GM12878 (cell line): ENCODE data around the gene TYRP1. TPM values are rescaled to one million over a fixed set of nuclear protein-coding genes. Genes with fewer than 3 reads are reported as not detected.

Experiments used
- ATAC-seq: fragments of 200-7000 bp; cut with Tn5 transposase; 3 replicates; pipeline ENCODE4 v1.9.1; 2020; ENCODE audit warnings: mild to moderate bottlenecking, moderate library complexity
- BruUV-seq: library from RNA; stranded (reverse); fragments of 400-500 nt; replicated peaks from 2 replicates; lab custom pipeline; 2021; lab: Mats Ljungman, UMichigan
- CTCF ChIA-PET: fragments of 300-600 bp; sonication (Branson Sonifier 250); formaldehyde crosslinking; extraction: SDS; loops from one replicate; lab custom pipeline; 2021; ENCODE audit warnings: inconsistent platforms; lab: Yijun Ruan, JAX
- POLR2A ChIA-PET: fragments of 350-600 bp; formaldehyde crosslinking; extraction: SDS; loops from one replicate; lab custom pipeline; 2021; ENCODE audit warnings: inconsistent platforms; lab: Charles Lee
- RAD21 ChIA-PET: fragments of 300-600 bp; sonication (Branson Sonifier 250); formaldehyde crosslinking; loops from one replicate; lab custom pipeline; 2023; ENCODE audit warnings: antibody characterized with exemption; ENCODE audit not compliant: unreplicated experiment; lab: Charles Lee
- SMC1A ChIA-PET: fragments of 300-600 bp; sonication (Branson Sonifier 250); formaldehyde crosslinking; loops from one replicate; lab custom pipeline; 2023; ENCODE audit not compliant: unreplicated experiment, uncharacterized antibody; lab: Charles Lee
- DNase-seq: peaks from one replicate; pipeline ENCODE4 v3.0.0-alpha.2; 2011; ENCODE audit warnings: low read depth, low spot score
- FAIRE-seq: peaks from 3 replicates; lab custom pipeline; 2011; peaks lifted over from hg19 to GRCh38; lab: Jason Lieb, UNC
- H2AFZ ChIP-seq: 2 replicates; pipeline ENCODE4 v1.6.0; 2011; ENCODE audit warnings: low read depth, low read length, control low read depth; ENCODE audit not compliant: control insufficient read depth
- H3K27ac ChIP-seq: 2 replicates; pipeline ENCODE4 v1.5.1; 2011; ENCODE audit warnings: control low read depth; ENCODE audit not compliant: control insufficient read depth, insufficient read depth
- H3K27me3 ChIP-seq, 2 experiments: replicated peaks in 1 of 2; 2 replicates each; pipeline versions ENCODE4 v1.6.0 to v1.6.1; 2011; ENCODE audit warnings: low read length in 1 of 2; ENCODE audit not compliant: control insufficient read depth in 2 of 2, insufficient read depth in 2 of 2
- H3K36me3 ChIP-seq, 2 experiments: 2 replicates each; pipeline ENCODE4 v1.5.1; 2011; ENCODE audit warnings: low read length in 1 of 2; ENCODE audit not compliant: control insufficient read depth in 2 of 2, insufficient read depth in 2 of 2
- H3K4me1 ChIP-seq: 2 replicates; pipeline ENCODE4 v1.6.1; 2011; ENCODE audit warnings: mild to moderate bottlenecking, low read length, moderate library complexity, mixed read lengths; ENCODE audit not compliant: control insufficient read depth, insufficient read depth
- H3K4me2 ChIP-seq: 2 replicates; pipeline ENCODE4 v1.6.0; 2011; ENCODE audit warnings: control low read depth; ENCODE audit not compliant: control insufficient read depth, insufficient read depth
- H3K4me3 ChIP-seq: fragments of 200-600 bp; sonication (generic); 2 replicates; pipeline ENCODE4 v1.5.1; 2016
- H3K79me2 ChIP-seq: 2 replicates; pipeline ENCODE4 v1.6.0; 2011; ENCODE audit warnings: low read length; ENCODE audit not compliant: control insufficient read depth, insufficient read depth
- H3K9ac ChIP-seq: 2 replicates; pipeline ENCODE4 v1.8.0; 2011; ENCODE audit warnings: low read length, control low read depth, mixed read lengths; ENCODE audit not compliant: control insufficient read depth, insufficient read depth
- H3K9me3 ChIP-seq: replicated peaks from 3 replicates; pipeline ENCODE4 v1.5.1; 2011; ENCODE audit warnings: mild to moderate bottlenecking, low read length; ENCODE audit not compliant: control insufficient read depth, insufficient read depth
- H4K20me1 ChIP-seq: 2 replicates; pipeline ENCODE4 v1.6.0; 2011; ENCODE audit not compliant: control insufficient read depth, insufficient read depth
- BCL3 ChIP-seq: IDR thresholded peaks from 2 replicates; pipeline ENCODE4 v1.6.1; 2011; ENCODE audit warnings: borderline replicate concordance, low read depth, mild to moderate bottlenecking, moderate library complexity, low read length; ENCODE audit not compliant: insufficient read depth, poor library complexity, severe bottlenecking
- CEBPB ChIP-seq, 2 experiments: fragments of 150-350 bp in 1 of 2; IDR thresholded peaks; 2 replicates each; pipeline ENCODE4 v1.6.1; 2012 to 2014; ENCODE audit warnings: low read depth in 2 of 2, low read length in 2 of 2, borderline replicate concordance in 1 of 2, inconsistent platforms in 1 of 2
- CREB1 ChIP-seq: IDR thresholded peaks from 2 replicates; pipeline ENCODE4 v1.6.1; 2012; ENCODE audit warnings: low read depth, mild to moderate bottlenecking, inconsistent platforms
- CTCF ChIP-seq, 3 experiments: IDR thresholded peaks in 2 of 3; conservative IDR thresholded peaks in 1 of 3; 2 replicates each; pipeline ENCODE4 v1.5.1; 2011; ENCODE audit warnings: low read depth in 3 of 3, low read length in 3 of 3, mild to moderate bottlenecking in 3 of 3, control low read depth in 2 of 3, moderate library complexity in 2 of 3, inconsistent platforms in 1 of 3, mixed read lengths in 1 of 3; ENCODE audit not compliant: control insufficient read depth in 2 of 3, insufficient read depth in 1 of 3; ENCODE audit errors: extremely low read depth in 1 of 3
- HDAC6 ChIP-seq: fragments of 200-600 bp; sonication (generic); IDR thresholded peaks from one replicate; pipeline ENCODE4 v1.8.0; 2017; ENCODE audit warnings: antibody characterized with exemption; ENCODE audit not compliant: unreplicated experiment
- KAT2A ChIP-seq: conservative IDR thresholded peaks from 2 replicates; pipeline ENCODE4 v1.6.1; 2011; ENCODE audit warnings: low read depth, low read length; ENCODE audit not compliant: control insufficient read depth
- MTA3 ChIP-seq: IDR thresholded peaks from 2 replicates; pipeline ENCODE4 v1.6.1; 2012; ENCODE audit warnings: low read length, inconsistent platforms, borderline replicate concordance
- PAX5 ChIP-seq: IDR thresholded peaks from 2 replicates; pipeline ENCODE4 v1.6.1; 2011; ENCODE audit warnings: low read depth, low read length, borderline replicate concordance
- PAX8 ChIP-seq: fragments of 450-650 bp; IDR thresholded peaks from 2 replicates; pipeline ENCODE4 v1.6.1; 2017; ENCODE audit warnings: mild to moderate bottlenecking, moderate library complexity
- PBX3 ChIP-seq: IDR thresholded peaks from 2 replicates; pipeline ENCODE4 v1.6.1; 2011; ENCODE audit warnings: mild to moderate bottlenecking, low read depth, low read length, moderate library complexity; ENCODE audit not compliant: insufficient replicate concordance
- RCOR1 ChIP-seq: conservative IDR thresholded peaks from 2 replicates; pipeline ENCODE4 v1.6.1; 2012; ENCODE audit warnings: low read depth, low read length, improper control_type of control experiment
- SPI1 ChIP-seq: IDR thresholded peaks from 2 replicates; pipeline ENCODE4 v1.6.1; 2011; ENCODE audit warnings: low read depth, mild to moderate bottlenecking, low read length, moderate library complexity, borderline replicate concordance; ENCODE audit not compliant: insufficient read depth
- SRF ChIP-seq, 2 experiments: IDR thresholded peaks; 2 replicates each; pipeline ENCODE4 v1.6.1; 2011; ENCODE audit warnings: low read depth in 2 of 2, low read length in 2 of 2, mild to moderate bottlenecking in 1 of 2, moderate library complexity in 1 of 2
- YY1 ChIP-seq: IDR thresholded peaks from 2 replicates; pipeline ENCODE4 v1.6.1; 2011; ENCODE audit warnings: low read depth, mild to moderate bottlenecking, low read length
- ZNF24 ChIP-seq: fragments of 450-650 bp; IDR thresholded peaks from 2 replicates; pipeline ENCODE4 v1.6.1; 2017; ENCODE audit warnings: antibody characterized with exemption, mild to moderate bottlenecking
- ZNF592 ChIP-seq: fragments of 450-650 bp; IDR thresholded peaks from 2 replicates; pipeline ENCODE4 v1.6.1; 2017; ENCODE audit warnings: mild to moderate bottlenecking, moderate library complexity
- WGBS: methylation state at CpG from one replicate; pipeline ENCODE4 v1.1.6; 2016; ENCODE audit warnings: low lambda C conversion rate; ENCODE audit not compliant: insufficient replicate concordance, insufficient coverage; ENCODE audit errors: missing lambda C conversion rate; 5-methylcytosine and 5-hydroxymethylcytosine counted together
- in situ Hi-C: fragments of 300-500 bp; cut with MboI; formaldehyde crosslinking; loops from 9 replicates; pipeline ENCODE4 v1.14.3; 2018; ENCODE audit warnings: mixed read lengths
- intact Hi-C: fragments of 100-400 bp; cut with micrococcal nuclease; formaldehyde crosslinking; loops from one replicate; pipeline ENCODE4 v1.14.2; 2022; ENCODE audit not compliant: unreplicated experiment
- polyA plus RNA-seq, 11 experiments: library from polyadenylated mRNA; depleted of rRNA in 4 of 11; unstranded in 6 of 11; stranded (reverse) in 5 of 11; fragments of >200 nt; fragmentation: Nextera tagmentation in 4 of 11; fragmentation: Illumina TruSeq in 1 of 11; extraction: Ambion mirVana in 4 of 11; extraction: Trizol in 1 of 11; gene quantifications; 1 replicate in 1 of 11; 2 replicates in 10 of 11; pipeline versions ENCODE4 v1.2.1 to v1.2.3, GENCODE V29; 2011 to 2016; ENCODE audit warnings: inconsistent platforms in 2 of 11, missing spikeins in 2 of 11, low read depth in 1 of 11
- total RNA-seq, 4 experiments: library from RNA; depleted of rRNA in 3 of 4; stranded (reverse); fragments of >200 nt in 3 of 4; fragmentation: Illumina TruSeq in 1 of 4; extraction: Trizol in 1 of 4; gene quantifications; 2 replicates each; pipeline versions ENCODE4 v1.2.1 to v1.2.3, GENCODE V29; 2013 to 2021

Gene TYRP1
- total and polyA plus RNA-seq, 10 of the 15 experiments (the other 5 are each of a cell fraction or from before 2014, with no cell fraction given), result 0.01 TPM; not detected in 9

GRCh38 chr9:12659220-12659619, 34.0 kb upstream of the TYRP1 start:
- H3K9me3 ChIP-seq, result no peaks in the 10 kb centered on the region
- no peak overlapping the region for H3K9ac ChIP-seq
- ATAC-seq (no peak), DNase-seq (no peak), FAIRE-seq (no peak)
- 47% methylated on average over 4 of the region's 4 CpGs for WGBS
- in situ Hi-C loops (no loop called here), intact Hi-C loops (no loop called here)
- no peaks in the 10 kb centered on the region for H3K4me1 ChIP-seq
- CTCF ChIA-PET, result interaction anchor here (0.7 kb wide), 1 partner anchor 19 kb away, joined by 3 read pairs; no protein-coding TSS in a partner anchor
- SMC1A ChIA-PET, result interaction anchor here (0.9 kb wide), 1 partner anchor 205 kb away, joined by 3 read pairs; no protein-coding TSS in a partner anchor
- no peaks in the 10 kb centered on the region for H4K20me1 ChIP-seq
- no peak overlapping the region for H3K4me2 ChIP-seq
- RAD21 ChIA-PET, result no interaction called here
- TF ChIP-seq MTA3 (no peak), BCL3 (no peak), SRF (IDR thresholded peaks at IDR 0.05; ENCODE audit: low read depth in 2 of 2, low read length in 2 of 2) (no peak), ZNF592 (no peak), PAX5 (no peak), PAX8 (no peak), YY1 (no peak), CTCF (IDR thresholded peaks at IDR 0.05 in 2 of 3, conservative IDR thresholded peaks at IDR 0.05 in 1 of 3; ENCODE audit: control insufficient read depth in 2 of 3, extremely low read depth in 1 of 3, insufficient read depth in 1 of 3, low read depth in 3 of 3, low read length in 3 of 3) (no peak), SPI1 (no peak), CEBPB (IDR thresholded peaks at IDR 0.05; ENCODE audit: borderline replicate concordance in 1 of 2, low read depth in 2 of 2, low read length in 2 of 2) (no peak), RCOR1 (no peak), HDAC6 (no peak), PBX3 (no peak), KAT2A (no peak), CREB1 (no peak), ZNF24 (no peak)
- H2AFZ ChIP-seq, result no peak overlapping the region
- H3K4me3 ChIP-seq, result no peak overlapping the region
- H3K27me3 ChIP-seq, result no peaks in the 10 kb centered on the region
- no peaks in the 10 kb centered on the region for H3K36me3 ChIP-seq
- H3K79me2 ChIP-seq, result no peaks in the 10 kb centered on the region
- H3K27ac ChIP-seq, result no peak overlapping the region
- POLR2A ChIA-PET, result no interaction called here
- BruUV-seq, result no TSS peak
